ENCODE data around the gene CELA2A. TPM values are rescaled to one million over a fixed set of nuclear protein-coding genes. Genes with fewer than 3 reads are reported as not detected.
"Not testable (repeated sequence)": the region's sequence is repeated elsewhere in the genome, so short reads cannot be mapped to it uniquely, and the experiment has no call there.

Gene CELA2A
- total and polyA plus RNA-seq, 9 of the 15 experiments (the other 6 are each of a cell fraction or from before 2014, with no cell fraction given) = 0.62 TPM; not detected in 8

DNA sequence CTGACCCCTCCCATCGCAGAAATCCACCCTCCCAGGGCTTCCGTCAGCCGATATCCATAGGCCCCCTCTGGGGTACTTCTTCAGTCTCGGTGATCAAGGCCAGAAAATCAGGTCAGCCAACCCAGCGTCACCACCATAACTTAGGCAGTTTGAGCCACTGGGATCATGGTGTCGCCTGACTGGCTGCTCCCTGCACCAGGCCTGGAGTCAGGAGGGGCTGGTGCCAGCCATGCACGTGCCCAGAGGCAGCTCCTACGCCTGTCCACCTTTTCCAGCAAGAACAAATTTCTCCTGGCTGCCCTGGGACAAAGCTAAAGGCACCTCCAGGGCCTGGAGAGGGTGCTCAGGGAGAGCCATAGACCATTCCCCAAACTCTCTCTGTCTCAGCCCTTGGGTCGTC, 23.1 kb upstream of the CELA2A start:
- ATAC-seq (no peak), FAIRE-seq (no peak), DNase-seq (ENCODE audit: extremely low read depth in 1 of 4, low spot score in 3 of 4) (no peak)
- Histone ChIP-seq H3K27me3 (ENCODE audit: control insufficient read depth in 2 of 2, insufficient read depth in 2 of 2, low read length in 2 of 2) (no peaks in the 10 kb centered on the region), H3K4me2 (ENCODE audit: insufficient read depth, low read length) (no peak overlapping the region), H3K9me3 (replicated peaks; ENCODE audit: control insufficient read depth, insufficient read depth, low read depth, low read length) (no peaks in the 10 kb centered on the region), H2AFZ (ENCODE audit: low read depth, low read length) (no peak overlapping the region), H3K9me1 (ENCODE audit: control insufficient read depth, insufficient read depth, low read length) (no peaks in the 10 kb centered on the region), H3K9ac (ENCODE audit: insufficient read depth in 1 of 2, low read depth in 2 of 2, low read length in 2 of 2) (peak overlapping the region in 1 of 2 experiments; percentile 53; a peak in 1 of 4 replicates), H3K36me3 (ENCODE audit: control insufficient read depth, insufficient read depth, low read length) (peaks cover 12% of the 10 kb centered on the region; the same call in 1 of the 3 replicates), H3K79me2 (ENCODE audit: control insufficient read depth, insufficient read depth, low read length) (no peaks in the 10 kb centered on the region), H3K4me1 (replicated peaks in 1 of 2; ENCODE audit: control insufficient read depth in 2 of 2, insufficient read depth in 2 of 2, low read length in 2 of 2) (peaks cover 4 to 26% of the 10 kb centered on the region in 2 experiments; a peak in 3 of 5 replicates), H4K20me1 (replicated peaks; ENCODE audit: control insufficient read depth, insufficient read depth, low read length) (peaks cover 8% of the 10 kb centered on the region; the same call in 1 of the 2 replicates), H3K4me3 (no peak overlapping the region), H3K27ac (ENCODE audit: extremely low read depth, low read depth, low read length) (no peak overlapping the region)
- no TSS peak for BruUV-seq (replicated peaks)
- intact Hi-C loops (cut with micrococcal nuclease) (loop anchor here (10.0 kb wide), 1 partner anchor 279 kb away; the partner anchor contains the start of gene TMEM51), in situ Hi-C loops (cut with MboI) (loop anchor here (5.0 kb wide), 1 partner anchor 281 kb away; the partner anchor contains the start of gene TMEM51)
- POLR2A ChIA-PET = no interaction called here
- TF ChIP-seq POLR3A (IDR thresholded peaks at IDR 0.05; ENCODE audit: borderline replicate concordance, extremely low read depth, insufficient read depth, insufficient read length) (peak; percentile 6), SUPT5H (IDR thresholded peaks at IDR 0.05) (no peak), GTF2E2 (tag; IDR thresholded peaks at IDR 0.05) (0 out of 2 replicates have a peak, but pooled peaks have one; percentile 31)
- WGBS (ENCODE audit: insufficient coverage, low coverage, missing lambda C conversion rate) = 48% methylated on average over 9 of the region's 9 CpGs
- CTCF ChIA-PET (ENCODE audit: low intra/inter-chr PET ratio) = interaction anchor here (0.6 to 2.9 kb wide), 3 partner anchors 68 to 110 kb away, joined by 4 to 11 read pairs (median 4); no protein-coding TSS in a partner anchor

DNA sequence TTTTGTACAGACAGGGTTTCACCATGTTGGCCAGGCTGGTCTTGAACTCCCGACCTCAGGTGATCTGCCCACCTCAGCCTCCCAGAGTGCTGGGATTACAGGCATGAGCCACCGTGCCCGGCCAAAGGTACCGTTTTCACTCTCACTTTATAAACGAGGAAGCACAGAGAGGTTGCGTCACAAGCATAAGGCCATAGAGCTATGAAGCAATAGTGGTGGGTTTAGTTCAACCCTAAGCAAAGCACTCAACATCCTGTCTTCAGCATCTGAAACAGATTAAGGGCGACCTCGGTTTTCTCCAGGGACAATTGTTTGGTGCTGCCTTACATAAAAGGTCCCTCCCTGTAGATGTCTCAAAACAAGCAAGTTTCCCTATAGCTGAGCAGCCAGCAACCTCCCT, 21.8 kb upstream of the CELA2A start:
- CTCF ChIA-PET (ENCODE audit: low intra/inter-chr PET ratio); H3K9me3 ChIP-seq (replicated peaks; ENCODE audit: control insufficient read depth, insufficient read depth, low read depth, low read length); H3K27me3 ChIP-seq (ENCODE audit: control insufficient read depth in 2 of 2, insufficient read depth in 2 of 2, low read length in 2 of 2); DNase-seq (ENCODE audit: extremely low read depth in 1 of 4, low spot score in 3 of 4); H3K9me1 ChIP-seq (ENCODE audit: control insufficient read depth, insufficient read depth, low read length); H4K20me1 ChIP-seq (replicated peaks; ENCODE audit: control insufficient read depth, insufficient read depth, low read length); H3K27ac ChIP-seq (ENCODE audit: extremely low read depth, low read depth, low read length); FAIRE-seq; H3K79me2 ChIP-seq (ENCODE audit: control insufficient read depth, insufficient read depth, low read length); BruUV-seq (replicated peaks); H2AFZ ChIP-seq (ENCODE audit: low read depth, low read length); H3K4me3 ChIP-seq; H3K9ac ChIP-seq (ENCODE audit: insufficient read depth in 1 of 2, low read depth in 2 of 2, low read length in 2 of 2); ATAC-seq; H3K36me3 ChIP-seq (ENCODE audit: control insufficient read depth, insufficient read depth, low read length); H3K4me2 ChIP-seq (ENCODE audit: insufficient read depth, low read length): not testable (repeated sequence)
- peak; percentile 47; the same call in 1 of the 2 replicates for TF ChIP-seq CEBPG (CRISPR knock-in tag; IDR thresholded peaks at IDR 0.05)
- TF ChIP-seq CEBPG (tag; conservative IDR thresholded peaks at IDR 0.05 in 1 of 2, IDR thresholded peaks at IDR 0.05 in 1 of 2) = peak; percentile 54 to 81; a peak in 3 of 4 replicates
- TF ChIP-seq CEBPB (tag; IDR thresholded peaks at IDR 0.05) = peak; percentile 95
- POLR2A ChIA-PET = interaction anchor here (0.5 to 0.8 kb wide), 3 partner anchors 22 to 125 kb away, joined by 3 read pairs; no protein-coding TSS in a partner anchor
- in situ Hi-C loops (cut with MboI) = loop anchor here (5.0 kb wide), 1 partner anchor 282 kb away; the partner anchor contains the start of gene TMEM51
- intact Hi-C loops (cut with micrococcal nuclease) = loop anchor here (10.0 kb wide), 1 partner anchor 280 kb away; the partner anchor contains the start of gene TMEM51
- H3K4me1 ChIP-seq (replicated peaks in 1 of 2; ENCODE audit: control insufficient read depth in 2 of 2, insufficient read depth in 2 of 2, low read length in 2 of 2) = peaks cover 4 to 15% of the 10 kb centered on the region in 2 experiments; a peak in 3 of 5 replicates
- whole genome bisulfite sequencing (ENCODE audit: insufficient coverage, low coverage, missing lambda C conversion rate) = 19% methylated on average over 8 of the region's 8 CpGs

All from K562 (cell line).